Measurements from ENCODE around the gene ADAR.
A peak's percentile ranks its signal among the peaks of the same experiment; 100 is the strongest.

Gene ADAR

DNA sequence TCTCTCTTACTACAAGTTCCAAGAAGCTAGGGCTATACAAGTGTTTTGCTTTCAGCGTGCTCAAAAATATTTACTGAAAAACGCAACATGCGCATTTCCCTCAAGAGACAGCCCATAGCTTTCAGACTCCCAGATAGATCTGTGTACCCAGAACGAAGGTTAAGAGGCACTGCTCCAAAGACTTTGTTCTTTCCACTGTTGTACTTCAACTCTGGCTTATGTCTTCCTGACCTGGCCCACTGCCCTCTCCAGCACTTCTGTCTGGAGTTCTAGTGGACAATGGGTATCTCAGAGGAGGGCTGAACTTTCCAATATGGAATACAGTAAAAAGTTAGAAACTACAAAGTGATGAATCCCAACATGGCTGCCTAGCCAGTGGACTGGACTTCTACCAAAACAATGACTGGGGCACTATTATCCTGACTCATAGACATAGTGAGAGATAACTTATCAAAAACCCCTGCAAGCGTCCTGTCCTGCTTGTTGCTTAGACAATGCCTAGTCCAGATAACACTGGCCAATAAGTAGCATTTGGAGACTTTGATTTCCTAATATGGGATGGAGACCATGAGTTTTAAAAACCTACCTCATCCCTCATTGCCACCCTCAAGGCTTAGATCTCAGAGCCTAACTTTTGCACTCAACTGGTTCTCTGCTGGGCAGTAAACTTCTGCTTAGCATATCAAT, 8.8 kb upstream of the ADAR start:
- DNase-seq = no peak

DNA sequence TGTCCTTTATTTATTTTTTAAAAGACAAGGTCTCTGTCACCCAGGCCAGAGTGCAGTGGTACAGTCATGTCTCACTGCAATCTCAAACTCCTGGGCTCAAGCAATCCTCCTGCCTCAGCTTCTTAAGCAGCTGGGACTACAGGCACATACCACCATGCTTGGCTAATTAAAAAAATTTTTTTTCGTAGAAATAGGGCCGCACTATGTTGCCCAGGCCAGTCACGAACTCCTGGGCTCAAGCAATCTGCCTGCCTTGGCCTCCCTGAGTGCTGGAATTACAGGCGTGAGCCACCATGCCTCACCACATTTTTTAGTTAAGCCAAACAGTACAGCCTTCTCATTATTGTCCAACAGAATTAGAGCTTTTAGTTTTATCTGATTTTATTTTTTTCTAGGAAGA, 7.4 kb upstream of the ADAR start:
- DNase-seq = no peak

DNA sequence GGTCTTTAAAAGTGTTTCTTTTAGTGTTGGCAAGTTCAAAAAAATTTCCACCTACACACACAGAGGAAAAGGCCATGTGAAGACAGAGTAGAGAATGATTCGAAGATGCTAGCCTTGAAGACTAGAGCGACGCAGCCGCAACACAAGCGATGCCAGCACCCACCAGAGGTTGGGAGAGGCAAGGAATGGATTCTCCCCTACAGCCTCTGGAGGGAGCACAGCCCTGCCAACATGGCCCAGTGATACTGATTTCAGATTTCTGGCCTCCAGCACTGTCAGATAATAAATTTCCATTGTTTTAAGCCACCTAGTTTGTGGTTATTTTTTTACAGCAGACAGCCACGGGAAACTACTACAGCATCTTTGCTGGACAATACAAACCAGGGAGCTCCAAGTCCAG, 6.9 kb upstream of the ADAR start:
- DNase-seq = no peak

DNA sequence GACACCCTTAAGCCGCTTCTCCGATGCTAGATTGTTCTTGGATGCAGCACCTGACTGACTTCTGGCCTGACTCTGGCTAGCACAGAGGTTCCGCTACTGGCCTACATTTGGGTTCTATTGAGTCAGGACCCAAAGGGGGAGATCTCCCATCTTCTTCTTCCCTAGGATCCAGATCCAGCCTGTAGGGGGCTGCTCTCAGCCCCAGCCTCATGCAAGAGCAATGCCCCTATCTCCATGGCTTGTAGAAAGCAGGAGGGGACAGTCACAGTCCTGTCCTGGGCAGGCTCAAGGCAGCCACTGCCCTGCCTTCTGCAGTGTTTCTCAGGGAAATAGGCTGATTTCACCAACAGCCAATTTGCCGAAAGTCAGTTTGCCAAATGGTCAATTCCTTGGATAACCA, 6.3 kb upstream of the ADAR start:
- no peak for DNase-seq

DNA sequence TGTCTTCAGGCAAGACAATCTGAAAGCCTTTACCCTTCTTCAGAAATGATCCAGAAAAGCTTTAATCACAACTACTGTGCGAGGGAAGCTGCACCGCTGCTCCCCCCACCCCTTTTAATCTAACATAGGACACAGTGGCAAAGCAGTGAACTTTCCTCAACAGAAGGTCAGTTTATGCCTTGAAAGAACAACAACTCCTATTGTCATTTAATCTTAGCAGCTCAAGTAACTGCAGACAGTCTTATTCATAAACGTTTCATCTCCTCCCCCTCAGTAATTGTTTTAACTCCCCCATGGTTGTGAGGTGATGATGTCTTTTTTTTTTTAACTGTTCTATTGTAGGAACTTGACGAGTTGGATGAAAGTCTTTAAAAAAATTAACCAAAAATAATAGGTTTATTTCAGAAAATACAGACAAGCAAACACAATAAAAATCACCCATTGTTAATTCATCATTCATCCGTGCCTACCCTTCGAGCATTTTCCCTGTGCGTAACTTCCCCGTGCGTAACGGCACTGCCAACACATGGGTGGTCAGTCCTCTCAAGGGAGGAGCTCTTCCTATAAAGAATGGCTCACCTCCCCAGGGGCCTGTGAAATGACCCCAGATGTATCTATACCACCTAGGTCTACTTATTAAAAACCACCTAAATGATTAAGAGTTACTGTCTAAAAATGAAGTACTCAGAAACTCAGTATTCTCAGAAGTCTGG, 3.3 kb upstream of the ADAR start:
- DNase-seq = no peak

DNA sequence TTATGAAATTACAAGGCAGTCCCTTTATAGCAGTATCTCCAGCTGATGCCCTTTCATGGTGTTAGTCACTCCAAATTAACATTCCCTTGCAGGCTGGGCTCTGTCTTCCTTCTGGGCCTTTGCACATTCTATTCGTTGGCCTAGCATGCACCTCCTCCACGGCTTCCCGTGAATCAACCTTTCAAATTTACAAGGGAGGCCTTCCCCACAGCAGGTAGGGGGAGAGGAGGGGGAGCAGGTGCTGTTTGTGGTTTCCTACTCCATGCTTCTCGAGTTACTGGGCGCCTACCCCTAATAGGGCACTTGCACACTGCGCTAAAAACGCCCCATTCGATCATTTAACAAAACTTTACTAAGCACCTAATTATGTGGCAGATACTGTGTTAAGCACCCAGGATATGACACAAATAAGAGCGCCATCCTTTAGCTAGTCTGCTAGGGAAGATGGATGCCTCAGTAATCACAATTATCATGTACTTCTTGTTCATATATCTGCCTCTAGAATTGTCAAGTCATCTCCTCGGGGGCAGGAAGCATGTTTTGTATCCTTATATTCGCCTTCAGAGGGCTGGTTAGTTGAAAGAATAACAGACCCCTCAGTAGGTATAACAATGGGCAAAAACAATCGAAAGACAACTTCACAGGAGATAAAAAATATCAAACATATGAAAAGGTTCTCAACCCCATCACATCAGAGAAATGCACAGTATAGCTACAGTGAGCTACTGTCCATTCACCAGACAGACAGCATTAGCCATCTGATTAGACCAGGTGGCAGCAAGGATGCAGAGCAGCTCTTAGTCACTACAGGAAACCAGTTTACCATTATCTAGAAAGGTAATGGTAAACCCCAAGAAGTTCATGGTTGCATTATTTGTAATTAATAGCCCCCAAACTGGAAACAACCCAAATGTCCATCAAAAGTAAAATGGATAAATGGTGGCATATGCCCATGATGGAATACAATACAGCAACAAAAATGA, 1.7 kb upstream of the ADAR start:
- DNase-seq = peak; percentile 77

DNA sequence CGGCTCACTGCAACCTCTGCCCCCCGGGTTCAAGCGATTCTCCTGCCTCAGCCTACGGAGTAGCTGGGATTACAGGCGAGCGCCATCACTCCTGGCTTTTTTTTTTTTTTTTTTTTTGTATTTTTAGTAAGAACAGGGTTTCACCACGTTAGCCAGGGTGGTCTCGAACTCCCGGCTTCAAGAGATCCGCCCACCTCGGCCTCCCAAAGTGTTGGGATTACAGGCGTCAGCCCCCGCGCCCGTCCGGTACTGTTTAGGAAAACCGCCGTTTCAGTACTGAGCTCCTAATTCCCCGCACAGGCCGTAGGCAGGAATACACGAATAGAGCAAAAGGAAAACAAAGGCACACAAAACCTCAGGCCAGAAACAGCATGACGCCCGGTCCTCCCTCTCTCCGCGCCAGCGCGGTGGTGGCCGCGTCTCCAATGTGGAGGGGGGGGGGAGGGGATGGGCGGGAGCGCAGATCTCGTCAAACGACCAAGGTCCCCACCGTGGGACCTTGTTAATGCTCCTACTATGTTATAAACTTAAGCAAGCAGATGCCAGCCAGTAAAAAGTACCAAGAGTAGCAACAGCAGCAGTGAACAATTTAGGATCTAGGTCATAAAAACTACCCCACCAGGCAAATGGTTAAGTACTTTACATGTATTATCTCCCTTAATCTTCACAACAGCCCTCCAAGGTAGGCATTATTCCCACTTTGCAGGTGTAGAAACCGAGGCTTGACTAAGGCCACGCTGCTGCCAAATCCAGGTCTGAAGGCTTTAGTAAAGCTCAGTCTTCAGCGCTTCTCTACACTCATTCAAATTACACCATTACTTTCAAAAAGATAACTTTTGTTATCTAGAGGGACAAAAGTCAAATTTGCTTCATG, 648 bp upstream of the ADAR start:
- peak; percentile 49 for DNase-seq

DNA sequence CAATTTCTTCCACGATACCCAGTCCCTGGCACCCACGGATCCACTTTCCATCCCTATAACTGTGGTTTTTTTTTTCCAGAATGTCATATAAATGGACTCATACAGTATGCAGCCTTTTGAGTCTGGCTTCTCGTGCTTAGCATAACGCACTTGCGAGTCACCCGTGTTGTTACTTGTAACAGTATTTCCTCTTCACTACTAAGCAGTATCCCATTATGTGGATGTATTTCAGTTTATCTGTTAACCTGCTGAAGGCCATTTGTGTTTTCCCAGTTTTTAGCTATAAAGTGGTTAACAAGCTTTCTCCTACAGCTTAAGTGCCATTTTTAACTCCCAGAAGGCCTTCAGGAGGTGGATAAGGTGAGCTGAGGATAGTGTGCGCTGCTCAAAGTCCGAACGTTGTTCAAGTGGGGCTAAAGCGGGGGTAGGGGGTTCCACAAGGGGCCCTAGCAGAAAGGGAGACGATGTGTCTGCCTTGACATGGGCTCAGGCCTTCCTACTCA, 829 bp downstream of the ADAR start:
- DNase-seq = peak; percentile 26

DNA sequence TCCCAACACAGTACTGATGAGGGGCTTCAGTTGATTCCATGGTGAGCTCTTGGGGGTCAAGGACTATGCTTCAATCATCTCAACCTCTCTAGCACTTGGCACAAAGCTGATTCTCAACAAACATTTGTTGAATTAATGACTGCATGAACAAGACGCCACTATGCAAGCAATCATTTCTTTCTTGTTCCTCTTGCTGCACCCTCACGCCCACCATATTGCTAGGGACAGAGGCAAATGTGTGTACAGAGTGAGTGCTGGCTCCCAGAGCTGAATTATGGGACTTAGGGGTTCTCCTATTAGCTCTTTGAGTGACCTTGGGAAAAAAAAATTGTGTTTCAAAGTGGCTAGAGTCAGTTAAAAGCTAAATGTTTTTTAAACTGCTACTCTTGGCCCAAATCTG, 2.5 kb downstream of the ADAR start:
- DNase-seq = no peak

DNA sequence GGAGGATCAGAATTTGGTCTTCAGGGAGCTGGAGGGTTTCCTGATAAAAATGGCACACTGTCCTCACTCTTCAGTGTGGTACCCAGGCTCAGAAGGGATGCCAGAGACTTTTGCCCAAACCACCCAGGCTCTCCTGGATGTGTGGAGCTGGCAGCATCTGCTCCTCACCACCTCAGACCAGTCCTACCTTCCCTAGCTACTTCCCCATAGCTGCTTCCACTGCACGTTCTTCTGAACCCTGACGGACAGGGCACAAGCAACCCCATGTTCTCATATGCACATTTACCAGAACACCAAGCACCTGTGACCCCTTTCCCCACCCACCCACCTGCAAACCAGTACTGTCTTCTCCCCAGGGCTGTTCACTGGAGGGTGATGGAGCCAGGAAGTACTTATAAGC, 4.7 kb downstream of the ADAR start:
- DNase-seq = no peak

DNA sequence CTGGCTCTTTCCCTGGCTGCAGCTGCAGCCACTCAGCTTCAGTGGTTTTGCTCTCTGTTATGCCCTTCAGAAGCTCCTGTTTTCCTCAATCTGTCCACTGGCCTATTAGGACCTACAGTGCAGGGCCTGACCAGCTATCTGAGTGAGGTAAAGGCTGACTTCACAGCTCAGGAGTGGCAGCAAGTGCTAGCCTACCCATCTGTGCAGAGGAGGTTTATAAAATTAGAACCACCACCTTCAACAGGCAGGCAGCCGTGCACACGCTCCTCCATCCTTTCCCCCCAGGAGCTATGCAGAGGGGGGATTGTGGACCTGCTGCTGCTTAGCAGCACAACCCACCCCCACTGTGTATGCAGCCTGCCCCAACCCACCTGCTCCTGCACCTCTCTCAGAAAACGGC, 8.3 kb downstream of the ADAR start:
- no peak for DNase-seq

DNA sequence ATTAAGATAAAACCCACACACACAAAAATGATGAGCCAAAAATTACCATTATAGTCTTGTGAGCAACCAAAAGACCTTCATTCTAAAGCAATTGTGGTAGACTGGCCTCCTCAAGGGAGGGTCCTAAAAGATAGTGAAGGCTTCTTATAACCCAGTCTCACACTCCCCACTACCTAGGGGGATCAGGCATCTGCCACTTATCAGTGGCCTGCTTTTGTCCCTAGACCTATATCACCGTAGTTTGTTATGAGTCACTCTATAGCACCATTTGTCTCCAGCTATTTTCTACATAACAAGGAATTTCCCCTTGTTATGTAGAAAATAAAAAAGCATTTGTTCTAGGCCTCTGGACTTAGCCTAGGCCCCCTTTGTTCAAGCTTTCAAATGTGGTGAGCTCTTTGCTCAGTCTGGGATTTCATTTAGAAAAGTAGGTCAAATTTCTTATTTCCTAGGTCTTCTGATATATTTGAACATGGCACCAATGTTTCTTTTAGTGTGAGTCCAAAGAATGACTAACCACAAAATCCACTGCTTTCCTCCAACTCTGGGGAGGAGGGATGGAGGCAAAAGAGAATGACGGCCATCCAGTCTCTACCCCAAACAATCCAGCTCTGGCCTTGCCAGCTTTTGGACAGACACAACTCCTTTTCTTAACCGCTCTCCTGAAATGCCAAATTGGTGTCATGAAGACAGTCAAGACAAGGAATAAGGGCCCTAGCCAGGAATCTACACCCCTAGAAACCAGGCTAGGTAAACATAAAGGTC, 8.9 kb downstream of the ADAR start:
- no peak for DNase-seq

DNA sequence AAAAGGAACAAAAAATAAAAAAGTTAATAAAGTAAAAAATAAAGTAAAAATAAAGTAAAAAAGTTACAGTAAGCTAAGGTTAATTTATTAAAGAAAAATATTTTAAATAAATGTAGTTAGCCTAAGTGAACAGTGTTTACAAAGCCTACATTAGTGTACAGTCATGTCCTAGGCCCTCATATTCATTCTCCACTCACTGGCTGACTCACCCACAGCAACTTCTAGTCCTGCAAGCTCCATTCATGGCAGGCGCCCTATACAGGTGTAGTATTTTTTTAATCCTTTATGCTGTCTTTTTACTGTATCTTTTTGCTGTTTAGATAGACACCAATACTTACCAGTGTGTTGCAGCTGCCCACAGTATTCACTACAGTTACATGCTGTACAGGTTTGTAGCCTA, 12.4 kb downstream of the ADAR start:
- DNase-seq = no peak

DNA sequence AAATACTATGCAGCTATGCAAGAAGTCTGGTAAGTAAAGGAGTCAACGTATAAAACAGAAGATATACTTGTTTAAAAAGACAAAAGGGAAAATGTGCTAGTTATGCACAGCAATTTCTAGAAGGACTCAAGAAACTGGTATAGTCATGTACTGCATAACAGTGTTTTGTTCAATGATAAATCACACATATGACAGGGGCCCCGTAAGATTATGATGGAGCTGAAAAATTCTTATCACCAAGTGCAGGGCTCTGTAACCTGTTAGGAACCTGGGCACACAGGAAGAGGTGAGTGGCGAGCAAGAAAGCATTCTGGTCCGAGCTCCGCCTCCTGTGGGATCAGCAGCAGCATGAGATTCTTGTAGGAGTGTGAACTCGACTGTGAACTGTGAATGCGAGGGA, 13.2 kb downstream of the ADAR start:
- DNase-seq = no peak

DNA sequence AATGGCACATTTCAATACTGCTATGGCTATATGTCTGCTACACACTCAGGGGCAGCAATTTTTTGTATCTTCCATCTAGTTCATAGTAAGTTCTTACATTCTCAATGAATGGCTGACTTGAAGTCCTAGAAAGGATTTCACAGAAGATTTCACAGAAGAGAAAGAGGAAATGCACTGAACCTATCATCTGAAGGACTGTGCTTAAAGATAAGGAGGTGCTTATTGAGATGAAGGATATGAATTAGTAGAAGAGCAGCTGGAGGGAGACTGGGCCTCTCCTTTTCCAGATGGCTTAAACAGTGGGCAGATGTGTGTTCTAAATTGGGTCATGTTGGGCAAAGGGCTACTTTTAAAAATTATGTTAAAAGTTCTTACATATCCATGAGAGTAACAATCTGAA, 14.6 kb downstream of the ADAR start:
- DNase-seq = no peak

DNA sequence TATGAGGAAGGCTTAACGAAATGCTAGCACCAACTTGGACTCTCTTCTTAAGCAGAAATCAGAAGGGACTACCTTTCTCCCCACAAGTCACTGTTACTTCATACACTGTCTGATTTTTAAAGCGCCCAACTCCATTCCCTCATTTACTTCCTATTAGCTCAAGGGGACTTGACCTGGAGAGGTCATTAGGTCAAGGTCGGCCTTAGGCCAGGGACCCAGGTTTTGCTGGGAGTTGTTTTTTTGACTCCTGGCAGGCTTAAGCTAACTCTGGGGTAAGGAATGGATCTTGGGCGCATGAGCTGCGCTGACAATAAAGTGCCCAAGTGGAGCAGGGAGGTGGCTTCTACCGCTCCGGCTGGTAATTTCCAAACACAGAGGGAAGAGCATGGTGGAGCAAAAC, 16.8 kb downstream of the ADAR start:
- no peak for DNase-seq

DNA sequence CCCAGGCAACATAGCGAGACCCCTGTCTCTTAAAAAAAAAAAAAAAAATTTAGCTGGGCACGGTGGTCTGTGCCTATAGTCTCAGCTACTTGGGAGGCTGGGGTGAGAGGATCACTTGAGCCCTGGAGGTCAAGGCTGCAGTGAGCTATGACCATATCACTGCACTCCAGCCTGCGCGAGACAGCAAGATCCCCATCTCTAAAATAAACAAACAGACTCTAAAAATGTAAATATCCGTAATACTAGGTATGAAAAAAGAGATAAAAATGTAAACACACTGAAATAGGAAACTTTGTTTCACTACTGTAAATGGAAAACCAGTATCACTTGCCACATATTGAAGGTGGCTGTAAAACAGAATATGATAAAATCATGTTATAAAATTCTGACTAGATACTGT, 17.2 kb downstream of the ADAR start:
- no peak for DNase-seq

DNA sequence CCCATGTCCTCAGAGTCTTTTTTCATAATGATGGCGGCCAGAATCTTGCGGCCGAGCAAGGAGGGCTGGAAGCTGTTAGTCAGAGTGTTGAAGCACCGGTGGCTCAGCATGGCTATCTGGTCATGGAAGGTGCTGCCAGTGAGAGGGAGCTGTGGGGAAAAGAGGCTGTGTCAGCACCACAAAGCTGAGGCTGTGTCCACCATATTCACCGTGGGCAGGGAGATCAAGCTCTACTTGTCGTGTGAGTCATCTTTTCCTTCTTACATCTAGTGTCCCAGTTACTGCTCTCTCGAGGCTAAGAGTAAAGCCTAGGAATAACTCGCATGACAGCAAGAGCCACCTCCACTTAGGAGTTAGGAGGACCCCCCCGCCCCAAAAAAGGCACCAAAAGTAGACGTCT, 18.2 kb downstream of the ADAR start:
- no peak for DNase-seq

DNA sequence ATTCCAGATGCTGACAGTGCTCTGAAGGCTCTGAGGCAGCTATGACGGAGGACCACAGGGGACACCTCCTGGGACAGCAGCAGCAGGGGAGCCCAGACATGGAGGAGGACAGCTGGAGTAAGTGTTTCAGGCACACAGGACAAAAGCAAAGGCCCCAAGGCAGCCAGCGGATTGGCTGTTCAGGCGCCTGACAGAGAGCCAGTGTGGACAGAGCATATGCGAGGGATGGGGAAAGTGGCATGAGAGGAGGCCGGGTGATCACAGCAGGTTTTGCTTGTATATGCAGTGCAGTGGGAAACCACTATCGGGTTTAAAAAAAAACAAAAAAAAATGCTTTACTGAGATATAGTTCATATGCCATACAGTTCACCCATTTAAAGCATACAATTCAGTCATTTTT, 21.3 kb downstream of the ADAR start:
- DNase-seq = no peak

DNA sequence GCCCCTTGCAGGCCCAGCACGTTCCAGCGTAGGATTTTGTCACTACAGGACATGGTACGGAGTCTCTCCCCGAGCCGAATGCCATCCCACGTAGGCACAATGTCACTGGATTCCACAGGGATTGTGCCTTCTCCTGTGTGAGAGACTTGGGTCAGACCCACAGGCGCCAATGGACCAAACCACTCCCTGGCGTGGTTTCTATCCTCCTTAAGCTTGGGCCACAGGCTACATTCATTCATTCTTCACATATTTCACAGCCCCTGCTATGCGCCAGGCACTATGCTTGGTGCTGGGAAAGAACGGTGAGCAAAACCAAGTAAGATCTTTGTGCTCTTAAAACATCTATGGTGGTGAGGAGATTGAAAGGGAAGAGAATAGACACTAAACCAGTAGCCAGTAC, 21.8 kb downstream of the ADAR start:
- DNase-seq = no peak

DNA sequence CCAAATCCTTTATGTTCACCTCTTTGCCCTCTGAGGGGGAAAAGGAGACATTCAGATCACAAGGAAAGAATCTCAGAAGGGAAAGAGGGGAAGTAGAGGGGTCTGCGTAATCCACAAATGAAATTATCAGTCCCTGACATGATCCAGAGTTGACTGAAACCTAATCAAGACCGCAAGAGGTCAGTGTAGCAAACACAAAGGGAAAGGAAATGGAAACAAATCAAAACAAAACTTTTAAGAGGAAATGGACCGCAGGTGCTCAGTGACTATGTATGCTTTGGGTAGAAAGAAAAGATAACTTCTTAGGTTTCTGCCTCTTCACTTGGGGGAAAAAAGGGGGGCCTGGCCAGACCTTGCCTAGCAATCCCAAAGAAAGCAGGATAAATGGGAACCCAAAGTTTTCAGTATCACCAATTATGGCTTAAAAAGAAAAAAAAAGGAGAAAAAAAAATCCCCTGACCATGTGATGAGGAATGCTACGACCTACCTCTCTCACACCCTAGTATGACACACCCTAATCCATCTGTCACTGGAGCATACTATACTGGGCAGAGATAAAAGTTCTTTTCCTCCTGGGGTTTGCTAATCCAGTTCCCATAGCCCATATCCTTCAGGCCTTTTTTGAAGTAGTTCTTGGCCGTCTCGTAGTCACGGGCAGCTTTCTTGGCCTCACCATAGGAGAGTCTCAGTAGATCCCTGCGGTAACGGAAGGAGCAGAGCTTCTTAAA, 23.6 kb downstream of the ADAR start:
- DNase-seq = no peak
